H9 (cell line): ENCODE measurements around the gene SPRED2. TPM values are rescaled to one million over a fixed set of nuclear protein-coding genes. Genes with fewer than 3 reads are reported as not detected.

ENCODE experiments used
- DNase-seq: peaks from one replicate; pipeline ENCODE4 v3.0.0-alpha.2; 2017
- H2AFZ ChIP-seq: one replicate; pipeline ENCODE4 v1.6.1; 2013; ENCODE audit warnings: mild to moderate bottlenecking, low read length, control low read depth, moderate library complexity
- H2AK5ac ChIP-seq: 2 replicates; pipeline ENCODE4 v1.6.1; 2013; ENCODE audit warnings: low read length, control low read depth, mixed read lengths; ENCODE audit not compliant: insufficient read length
- H2BK120ac ChIP-seq: one replicate; pipeline ENCODE4 v1.6.1; 2013; ENCODE audit warnings: low read depth, mild to moderate bottlenecking, low read length, control low read depth, inconsistent platforms; ENCODE audit not compliant: poor library complexity, severe bottlenecking
- H2BK12ac ChIP-seq: 2 replicates; pipeline ENCODE4 v1.6.1; 2013; ENCODE audit warnings: low read length, control low read depth, mixed read lengths, low read depth; ENCODE audit not compliant: insufficient read length
- H2BK15ac ChIP-seq: 2 replicates; pipeline ENCODE4 v1.6.1; 2013; ENCODE audit warnings: low read depth, low read length, control low read depth
- H2BK20ac ChIP-seq: one replicate; pipeline ENCODE4 v1.6.1; 2013; ENCODE audit warnings: low read depth, mild to moderate bottlenecking, low read length, control low read depth, inconsistent platforms; ENCODE audit not compliant: poor library complexity, severe bottlenecking
- H2BK5ac ChIP-seq: 2 replicates; pipeline ENCODE4 v1.6.1; 2013; ENCODE audit warnings: low read length, control low read depth, mixed read lengths; ENCODE audit not compliant: insufficient read length
- H3K14ac ChIP-seq: 2 replicates; pipeline ENCODE4 v1.6.1; 2013; ENCODE audit warnings: low read length, control low read depth; ENCODE audit not compliant: insufficient read depth
- H3K18ac ChIP-seq: 2 replicates; pipeline ENCODE4 v1.6.1; 2013; ENCODE audit warnings: low read depth, mild to moderate bottlenecking, mixed read lengths, low read length, control low read depth; ENCODE audit not compliant: insufficient read length
- H3K23ac ChIP-seq: 2 replicates; pipeline ENCODE4 v1.6.1; 2013; ENCODE audit warnings: low read length, control low read depth, mixed read lengths, low read depth; ENCODE audit not compliant: insufficient read length
- H3K23me2 ChIP-seq: 2 replicates; pipeline ENCODE4 v1.6.1; 2013; ENCODE audit warnings: low read depth, mild to moderate bottlenecking, mixed read lengths, low read length, control low read depth; ENCODE audit not compliant: insufficient read length, poor library complexity, severe bottlenecking
- H3K27ac ChIP-seq: 2 replicates; pipeline ENCODE4 v1.5.1; 2013; ENCODE audit warnings: low read length, control low read depth, mixed read lengths, low read depth; ENCODE audit not compliant: insufficient read length
- H3K27me3 ChIP-seq: 2 replicates; pipeline ENCODE4 v1.6.1; 2013; ENCODE audit warnings: low read length, control low read depth, inconsistent platforms; ENCODE audit not compliant: insufficient read depth
- H3K4ac ChIP-seq: 2 replicates; pipeline ENCODE4 v1.6.1; 2013; ENCODE audit warnings: low read depth, mild to moderate bottlenecking, control low read depth, inconsistent platforms, low read length, moderate library complexity
- H3K4me1 ChIP-seq: 2 replicates; pipeline ENCODE4 v1.6.1; 2013; ENCODE audit warnings: low read length, control low read depth, inconsistent platforms; ENCODE audit not compliant: insufficient read depth
- H3K4me2 ChIP-seq: 2 replicates; pipeline ENCODE4 v1.6.1; 2013; ENCODE audit warnings: low read length, control low read depth, mixed read lengths; ENCODE audit not compliant: insufficient read length, insufficient read depth
- H3K56ac ChIP-seq: 2 replicates; pipeline ENCODE4 v1.6.1; 2013; ENCODE audit warnings: low read depth, mild to moderate bottlenecking, mixed read lengths, low read length, control low read depth; ENCODE audit not compliant: insufficient read length
- H3K79me1 ChIP-seq: 2 replicates; pipeline ENCODE4 v1.6.1; 2013; ENCODE audit warnings: low read depth, mild to moderate bottlenecking, moderate library complexity, low read length, control low read depth, inconsistent platforms; ENCODE audit not compliant: insufficient read depth, poor library complexity, severe bottlenecking
- H3K79me2 ChIP-seq: 2 replicates; pipeline ENCODE4 v1.6.1; 2013; ENCODE audit warnings: low read length, control low read depth, inconsistent platforms; ENCODE audit not compliant: insufficient read depth
- H3K9ac ChIP-seq: 2 replicates; pipeline ENCODE4 v1.6.1; 2013; ENCODE audit warnings: low read length, control low read depth, mixed read lengths; ENCODE audit not compliant: insufficient read length; ENCODE audit errors: extremely low read depth
- H3K9me3 ChIP-seq: one replicate; pipeline ENCODE4 v1.6.1; 2013; ENCODE audit warnings: low read depth, low read length, inconsistent platforms; ENCODE audit not compliant: control insufficient read depth
- H3T11ph ChIP-seq: one replicate; pipeline ENCODE4 v1.6.1; 2013; ENCODE audit warnings: mild to moderate bottlenecking, low read length, control low read depth, inconsistent platforms
- H4K20me1 ChIP-seq: one replicate; pipeline ENCODE4 v1.6.1; 2013; ENCODE audit not compliant: control insufficient read depth, insufficient read length, insufficient read depth
- H4K5ac ChIP-seq: 2 replicates; pipeline ENCODE4 v1.6.1; 2013; ENCODE audit warnings: low read depth, mild to moderate bottlenecking, mixed read lengths, low read length, control low read depth; ENCODE audit not compliant: insufficient read length
- H4K8ac ChIP-seq: replicated peaks from 2 replicates; pipeline ENCODE4 v1.6.1; 2013; ENCODE audit warnings: low read length, control low read depth, mixed read lengths, low read depth; ENCODE audit not compliant: insufficient read length
- H4K91ac ChIP-seq: 2 replicates; pipeline ENCODE4 v1.6.1; 2013; ENCODE audit warnings: low read depth, mild to moderate bottlenecking, moderate library complexity, mixed read lengths, low read length, control low read depth; ENCODE audit not compliant: insufficient read length
- H3K27ac Mint-ChIP-seq, 3 experiments: 2 replicates in 2 of 3; 3 replicates in 1 of 3; pipeline ENCODE4 v1.8.0; 2020 to 2021; ENCODE audit warnings: mixed read lengths in 3 of 3, mild to moderate bottlenecking in 1 of 3, moderate library complexity in 1 of 3
- H3K27me3 Mint-ChIP-seq: 2 replicates; pipeline ENCODE4 v1.8.0; 2021; ENCODE audit warnings: low read depth, mild to moderate bottlenecking, moderate library complexity, mixed read lengths
- H3K36me3 Mint-ChIP-seq, 3 experiments: 2 replicates in 2 of 3; 3 replicates in 1 of 3; pipeline ENCODE4 v1.8.0; 2020 to 2021; ENCODE audit warnings: low read depth in 3 of 3, mixed read lengths in 3 of 3; ENCODE audit not compliant: insufficient read depth in 1 of 3
- H3K4me1 Mint-ChIP-seq, 2 experiments: 2 replicates each; pipeline ENCODE4 v1.8.0; 2020; ENCODE audit warnings: mixed read lengths in 2 of 2
- H3K4me3 Mint-ChIP-seq, 2 experiments: 2 replicates in 1 of 2; 3 replicates in 1 of 2; pipeline ENCODE4 v1.8.0; 2020 to 2021; ENCODE audit warnings: mild to moderate bottlenecking in 2 of 2, mixed read lengths in 2 of 2, moderate library complexity in 1 of 2
- H3K9me3 Mint-ChIP-seq, 2 experiments: 2 replicates in 1 of 2; 3 replicates in 1 of 2; pipeline ENCODE4 v1.8.0; 2020; ENCODE audit warnings: mild to moderate bottlenecking in 2 of 2, mixed read lengths in 2 of 2, moderate library complexity in 1 of 2
- WGBS: extraction: QIAGEN DNeasy Blood & Tissue Kit; methylation state at CpG from one replicate; pipeline ENCODE4 v1.1.7; 2013; ENCODE audit warnings: missing lambda C conversion rate, low lambda C conversion rate, mixed read lengths; ENCODE audit not compliant: insufficient read length; ENCODE audit errors: extremely low coverage; 5-methylcytosine and 5-hydroxymethylcytosine counted together
- total RNA-seq: library from RNA; stranded (reverse); gene quantifications from 2 replicates; pipeline ENCODE4 v1.2.1, GENCODE V29; 2021
- TF ChIP-seq, protein P1 (sequence below): fragments of 200-600 bp; sonication (generic); conservative IDR thresholded peaks from 3 replicates; pipeline ENCODE4 v1.8.0; 2021; ENCODE audit warnings: antibody characterized with exemption, mild to moderate bottlenecking

The SPRED2 gene
- total RNA-seq, 1 experiment from 2014 or later, result 23.5 TPM

DNA sequence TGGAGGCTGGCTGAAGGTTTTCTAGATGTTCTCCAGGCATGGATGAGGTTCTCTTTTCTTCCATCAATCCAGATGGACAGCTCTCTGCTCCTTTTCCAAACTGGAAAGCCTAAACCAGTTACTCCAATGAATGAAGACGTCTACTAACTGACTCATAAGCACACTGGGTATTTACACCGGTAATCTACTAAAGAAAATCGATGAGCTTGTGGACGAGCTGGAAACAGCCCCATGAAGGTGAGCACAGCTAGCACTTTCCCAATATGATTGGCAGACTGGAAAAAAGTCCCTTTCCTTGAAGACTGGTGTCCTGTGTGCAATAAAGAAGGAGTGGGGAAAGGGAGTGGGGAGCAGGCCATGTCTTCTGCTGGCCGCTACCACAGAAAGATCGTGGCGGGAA lies 120.8 kb downstream of the SPRED2 start:
- H3K27me3 Mint-ChIP-seq, result no peaks in the 10 kb centered on the region
- no peak overlapping the region for H3K14ac ChIP-seq
- H3K4me1 Mint-ChIP-seq, result no peaks in the 10 kb centered on the region
- no peak overlapping the region for H3K27ac ChIP-seq
- H2BK12ac ChIP-seq, result no peak overlapping the region
- no peak overlapping the region for H4K8ac ChIP-seq
- H2AFZ ChIP-seq, result no peak overlapping the region
- no CpG with 5 or more reads among the region's 7 CpGs for WGBS
- H2BK15ac ChIP-seq, result no peak overlapping the region
- no peak overlapping the region for H3K4me2 ChIP-seq
- H3T11ph ChIP-seq, result no peak overlapping the region
- H3K18ac ChIP-seq, result no peak overlapping the region
- no peak overlapping the region for H2BK20ac ChIP-seq
- H3K9me3 Mint-ChIP-seq, result no peaks in the 10 kb centered on the region
- no peak overlapping the region for H3K4ac ChIP-seq
- no peak overlapping the region for H4K5ac ChIP-seq
- no peaks in the 10 kb centered on the region for H3K27me3 ChIP-seq
- DNase-seq, result no peak
- H3K79me1 ChIP-seq, result no peaks in the 10 kb centered on the region
- no peaks in the 10 kb centered on the region for H3K23me2 ChIP-seq
- H3K4me1 ChIP-seq, result no peaks in the 10 kb centered on the region
- no peaks in the 10 kb centered on the region for H3K9me3 ChIP-seq
- no peak overlapping the region for H3K27ac Mint-ChIP-seq
- H4K20me1 ChIP-seq, result no peaks in the 10 kb centered on the region
- H3K36me3 Mint-ChIP-seq, result peaks cover 13 to 32% (median 17%) of the 10 kb centered on the region in 3 experiments; a peak in 6 of 7 replicates
- H3K4me3 Mint-ChIP-seq, result no peak overlapping the region
- H2BK120ac ChIP-seq, result no peak overlapping the region
- TF ChIP-seq, protein P1, sequence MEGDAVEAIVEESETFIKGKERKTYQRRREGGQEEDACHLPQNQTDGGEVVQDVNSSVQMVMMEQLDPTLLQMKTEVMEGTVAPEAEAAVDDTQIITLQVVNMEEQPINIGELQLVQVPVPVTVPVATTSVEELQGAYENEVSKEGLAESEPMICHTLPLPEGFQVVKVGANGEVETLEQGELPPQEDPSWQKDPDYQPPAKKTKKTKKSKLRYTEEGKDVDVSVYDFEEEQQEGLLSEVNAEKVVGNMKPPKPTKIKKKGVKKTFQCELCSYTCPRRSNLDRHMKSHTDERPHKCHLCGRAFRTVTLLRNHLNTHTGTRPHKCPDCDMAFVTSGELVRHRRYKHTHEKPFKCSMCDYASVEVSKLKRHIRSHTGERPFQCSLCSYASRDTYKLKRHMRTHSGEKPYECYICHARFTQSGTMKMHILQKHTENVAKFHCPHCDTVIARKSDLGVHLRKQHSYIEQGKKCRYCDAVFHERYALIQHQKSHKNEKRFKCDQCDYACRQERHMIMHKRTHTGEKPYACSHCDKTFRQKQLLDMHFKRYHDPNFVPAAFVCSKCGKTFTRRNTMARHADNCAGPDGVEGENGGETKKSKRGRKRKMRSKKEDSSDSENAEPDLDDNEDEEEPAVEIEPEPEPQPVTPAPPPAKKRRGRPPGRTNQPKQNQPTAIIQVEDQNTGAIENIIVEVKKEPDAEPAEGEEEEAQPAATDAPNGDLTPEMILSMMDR, result no peak
- H3K23ac ChIP-seq, result no peak overlapping the region
- H3K9ac ChIP-seq, result no peak overlapping the region
- no peaks in the 10 kb centered on the region for H3K79me2 ChIP-seq
- no peak overlapping the region for H2BK5ac ChIP-seq
- H4K91ac ChIP-seq, result no peak overlapping the region
- H3K56ac ChIP-seq, result no peak overlapping the region
- no peak overlapping the region for H2AK5ac ChIP-seq
